Measurements from ENCODE around the gene CYTH1.

- no peak for TF ChIP-seq CTCF (IDR thresholded peaks at IDR 0.05)
- TF ChIP-seq POLR2A (IDR thresholded peaks at IDR 0.05) = no peak
These were observed 147.9 kb downstream of the CYTH1 start for GRCh38 chr17:78634154-78634553.

All from testis (tissue), 2 donors.